AG04449 (cell line): ENCODE data around the gene HCCS.
A peak's percentile ranks its signal among the peaks of the same experiment; 100 is the strongest.

Experiments
- CTCF ChIA-PET: fragments of 350-600 bp; formaldehyde crosslinking; extraction: SDS; loops from one replicate; lab custom pipeline; 2021; ENCODE audit warnings: antibody characterized with exemption; lab: Yijun Ruan, JAX
- POLR2A ChIA-PET: fragments of 400-600, 350-600 bp; formaldehyde crosslinking; extraction: SDS; loops from one replicate; lab custom pipeline; 2020; ENCODE audit warnings: antibody characterized with exemption, inconsistent platforms; lab: Yijun Ruan, JAX
- DNase-seq: peaks from one replicate; pipeline ENCODE4 v3.0.0-alpha.2; 2010; ENCODE audit warnings: low read depth, low spot score
- H3K4me3 ChIP-seq: 2 replicates; pipeline ENCODE4 v1.5.1; 2011; ENCODE audit warnings: low read depth, mild to moderate bottlenecking, control low read depth, low read length
- CTCF ChIP-seq: IDR thresholded peaks from one replicate; pipeline ENCODE4 v1.5.1; 2011; ENCODE audit warnings: mild to moderate bottlenecking, moderate library complexity, low read length, control low read depth, inconsistent platforms; ENCODE audit not compliant: insufficient read depth; ENCODE audit errors: missing control alignments

Gene HCCS

DNA sequence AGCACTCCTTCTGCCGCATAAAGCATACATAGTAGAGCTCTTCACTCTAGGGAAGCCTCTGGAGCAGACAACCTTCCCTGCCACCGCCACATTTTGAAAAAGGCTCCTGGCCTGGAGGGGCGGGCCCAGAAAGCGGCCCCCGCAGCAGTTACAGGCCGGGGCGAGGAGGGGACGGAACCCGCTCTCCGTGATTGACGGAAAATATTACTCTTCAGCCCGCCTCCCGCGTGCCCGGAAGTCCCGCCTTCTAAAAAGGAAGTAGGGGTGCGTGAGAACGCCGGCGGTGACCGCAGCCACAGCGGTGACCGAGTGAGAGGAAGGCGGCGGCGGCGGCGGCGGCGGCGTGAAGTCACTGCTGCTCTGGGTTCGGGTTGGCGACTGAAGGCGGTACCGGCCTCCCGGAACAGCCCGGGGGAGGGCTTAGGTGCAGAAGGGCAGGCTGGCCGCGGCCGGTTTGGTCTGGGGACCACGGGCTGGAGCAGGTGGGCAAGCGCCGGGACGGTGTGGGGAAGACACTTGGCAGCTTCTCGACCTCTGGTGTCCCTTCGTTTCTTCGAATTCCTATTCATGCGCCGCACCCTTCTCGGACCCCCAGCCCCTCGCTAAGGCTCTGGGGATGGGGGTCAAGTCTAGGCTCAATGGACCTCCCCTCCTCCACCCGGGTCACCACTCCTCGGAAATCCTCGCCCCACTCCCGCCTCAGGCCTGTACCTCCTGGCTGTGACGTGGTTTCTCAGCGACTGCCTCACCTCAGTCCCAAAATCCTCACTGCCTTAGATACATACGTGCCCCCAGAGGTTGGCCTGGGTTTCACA lies at the start of gene HCCS:
Gene HCCS, plus strand, starts transcription at position 296 of the 815 bp plus-strand sequence. CDS start 729 bp downstream, outside the sequence.
- peak; percentile 0 for TF ChIP-seq CTCF
- H3K4me3 ChIP-seq = peak within 1 kb of the TSS; percentile 79
- CTCF ChIA-PET = interaction anchor here (0.9 to 1.7 kb wide), 4 partner anchors 10 to 921 kb away, joined by 3 to 6 read pairs (median 3); no protein-coding TSS in a partner anchor
- DNase-seq = no peak
- POLR2A ChIA-PET = interaction anchor here (0.6 kb wide), 1 partner anchor 162 kb away, joined by 3 read pairs; no protein-coding TSS in a partner anchor

GRCh38 chrX:11064276-11064675 lies 46.9 kb upstream of the HCCS start:
- no peak for TF ChIP-seq CTCF
- ChIA-PET POLR2A (no interaction called here), CTCF (interaction anchor here (1.1 kb wide), 1 partner anchor 13 kb away, joined by 3 read pairs; no protein-coding TSS in a partner anchor)
- DNase-seq = no peak
- H3K4me3 ChIP-seq = no peak overlapping the region

DNA sequence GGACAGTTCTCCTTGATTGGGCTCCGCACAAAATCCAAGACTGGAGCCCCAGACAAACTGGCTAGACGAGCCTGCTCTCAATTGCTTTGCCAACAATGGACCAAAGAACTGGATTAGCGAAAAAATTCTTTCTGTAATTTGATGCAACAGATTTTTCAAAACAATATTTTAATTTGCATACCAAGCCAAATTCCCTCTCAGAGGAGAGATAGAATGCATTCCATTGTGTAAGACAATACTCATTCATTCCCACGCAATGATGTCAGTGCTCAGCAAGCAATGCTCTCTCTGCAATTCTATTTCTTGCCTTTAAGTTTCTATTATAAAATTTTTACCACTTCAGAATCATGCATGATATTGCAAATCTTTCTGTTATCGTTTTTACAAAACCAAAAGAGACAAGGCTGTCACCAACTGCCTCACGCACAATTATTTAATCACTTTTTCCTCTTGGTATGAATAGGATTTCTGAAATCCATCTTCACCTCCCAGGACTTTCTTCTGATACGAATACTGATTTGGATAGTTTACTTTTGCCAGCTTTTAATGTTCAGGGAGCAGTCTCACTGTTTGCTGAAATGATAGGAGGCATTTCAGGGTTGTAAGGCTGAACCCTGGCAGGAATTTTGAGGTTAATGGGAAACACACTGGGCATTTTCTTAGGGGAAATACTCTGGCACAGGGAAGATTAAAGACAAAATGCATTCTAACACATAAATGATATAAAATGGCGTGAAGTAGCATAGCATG lies 46.1 kb upstream of the HCCS start:
- peak; percentile 49 for DNase-seq
- CTCF ChIA-PET = no interaction called here
- H3K4me3 ChIP-seq = no peak overlapping the region
- no peak for TF ChIP-seq CTCF
- POLR2A ChIA-PET = interaction anchor here (0.7 kb wide), 1 partner anchor 135 kb away, joined by 3 read pairs; no protein-coding TSS in a partner anchor

DNA sequence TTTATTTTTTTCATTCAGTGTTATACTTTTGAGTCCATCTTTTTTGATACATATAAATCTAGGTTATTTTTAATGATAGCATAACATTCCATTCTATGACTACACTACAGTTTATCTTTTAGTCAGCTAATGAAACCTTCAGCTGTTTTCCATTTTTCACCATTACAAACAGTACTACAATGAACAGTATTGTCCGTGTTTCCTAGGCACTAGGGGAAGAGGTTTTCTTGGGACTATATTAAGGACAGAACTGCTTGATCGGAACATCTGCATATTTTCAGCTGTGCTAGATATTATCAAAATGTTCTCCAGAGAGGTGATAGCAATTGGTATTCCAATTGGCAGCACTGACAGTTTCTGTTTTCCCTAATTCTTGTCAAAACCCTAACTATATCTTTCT lies 44.3 kb upstream of the HCCS start:
- TF ChIP-seq CTCF = no peak
- DNase-seq = no peak
- POLR2A ChIA-PET = no interaction called here
- no peak overlapping the region for H3K4me3 ChIP-seq
- CTCF ChIA-PET = no interaction called here

DNA sequence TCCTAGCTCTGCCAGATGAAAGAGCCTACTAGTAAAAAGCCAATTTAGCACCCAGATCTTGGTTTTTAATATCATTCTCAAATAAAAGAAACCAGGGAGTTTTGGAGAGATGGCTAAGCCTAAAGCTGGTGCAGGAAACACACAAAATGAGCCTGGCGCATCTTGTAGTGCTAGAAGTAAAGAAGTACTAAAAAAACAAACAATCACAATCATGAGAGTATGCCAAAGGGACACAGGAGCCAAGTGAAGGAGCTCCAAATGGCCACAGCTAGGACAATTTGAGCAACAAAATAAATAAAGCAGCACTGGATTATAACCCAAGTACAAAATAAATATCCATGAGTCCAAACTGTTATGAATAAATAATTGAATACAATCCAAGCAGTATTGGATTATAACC lies 37.8 kb upstream of the HCCS start:
- POLR2A ChIA-PET = no interaction called here
- no peak overlapping the region for H3K4me3 ChIP-seq
- DNase-seq = no peak
- CTCF ChIA-PET = no interaction called here
- TF ChIP-seq CTCF = no peak

DNA sequence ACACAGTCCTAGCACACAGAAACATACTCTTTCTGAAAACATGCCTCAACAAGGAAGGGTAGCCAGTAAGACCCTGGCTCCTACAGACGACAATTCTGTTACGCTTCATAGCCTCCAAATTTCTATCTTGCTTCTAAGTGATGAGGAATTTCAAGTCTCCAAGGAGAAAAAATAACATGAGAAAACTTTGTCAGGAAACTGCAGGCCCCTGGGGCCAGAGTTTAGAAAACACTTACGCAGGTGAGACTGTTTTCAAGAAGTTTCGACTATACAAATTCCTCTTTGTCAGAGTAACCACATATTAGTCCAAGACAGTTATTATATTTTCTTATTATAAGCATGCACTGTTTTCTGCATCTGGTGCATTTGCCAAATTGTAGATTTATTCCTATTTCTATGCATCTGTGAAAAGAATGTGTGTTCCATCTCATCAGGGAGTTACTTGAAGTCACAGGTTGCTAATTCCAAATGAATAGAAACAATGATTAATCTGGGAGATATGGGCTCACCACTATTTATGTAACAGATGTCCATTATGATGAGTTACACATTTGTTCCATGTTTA lies 30.3 kb upstream of the HCCS start:
- ChIA-PET CTCF (no interaction called here), POLR2A (no interaction called here)
- DNase-seq = no peak
- H3K4me3 ChIP-seq = no peak overlapping the region
- no peak for TF ChIP-seq CTCF
